Sigmoid colon (tissue), 7 donors: ENCODE measurements around the gene CHD9NB. TPM values are rescaled to one million over a fixed set of nuclear protein-coding genes. Genes with fewer than 3 reads are reported as not detected.

ENCODE experiments used
- DNase-seq: peaks from one replicate; pipeline ENCODE4 v3.0.0-alpha.2; 2019
- H3K27ac ChIP-seq, 4 donors: fragments of 200-600 bp; sonication (generic); one replicate each; pipeline ENCODE4 v1.5.1; 2016 to 2019; ENCODE audit warnings: mild to moderate bottlenecking in 1 of 4
- H3K27me3 ChIP-seq, 3 donors: fragments of 200-600 bp; sonication (generic); one replicate each; pipeline ENCODE4 v1.5.1; 2019; ENCODE audit warnings: mild to moderate bottlenecking in 1 of 3
- H3K36me3 ChIP-seq, 4 donors: fragments of 200-600 bp; sonication (generic); one replicate each; pipeline ENCODE4 v1.5.1; 2016 to 2019
- H3K4me1 ChIP-seq, 4 donors: fragments of 200-600 bp; sonication (generic); one replicate each; pipeline ENCODE4 v1.5.1; 2017 to 2019
- H3K4me3 ChIP-seq, 4 donors: fragments of 200-600 bp; sonication (generic); one replicate each; pipeline ENCODE4 v1.5.1; 2017 to 2019; ENCODE audit warnings: mild to moderate bottlenecking in 2 of 4, moderate library complexity in 1 of 4
- H3K9me3 ChIP-seq, 4 donors: fragments of 200-600 bp in 3 of 4; sonication (generic) in 3 of 4; one replicate each; pipeline versions ENCODE4 v1.5.1 to v1.6.1; 2013 to 2019
- CTCF ChIP-seq, 4 experiments: fragments of 450-650 bp in 3 of 4; fragments of 200-600 bp in 1 of 4; IDR thresholded peaks; one replicate each; pipeline ENCODE4 v1.5.1; 2016 to 2019; ENCODE audit warnings: antibody characterized with exemption in 4 of 4, mild to moderate bottlenecking in 3 of 4, moderate library complexity in 2 of 4
- EP300 ChIP-seq, 4 donors: sonication (generic); formaldehyde crosslinking; IDR thresholded peaks; one replicate each; pipeline ENCODE4 v1.6.1; 2017; ENCODE audit warnings: antibody characterized with exemption in 4 of 4
- POLR2A ChIP-seq, 2 donors: fragments of 450-650 bp; IDR thresholded peaks; one replicate each; pipeline ENCODE4 v1.6.1; 2016; ENCODE audit warnings: antibody characterized with exemption in 2 of 2, mild to moderate bottlenecking in 2 of 2, moderate library complexity in 2 of 2
- POLR2AphosphoS5 ChIP-seq, 4 donors: sonication (generic); formaldehyde crosslinking; IDR thresholded peaks; one replicate each; pipeline ENCODE4 v1.6.1; 2017; ENCODE audit warnings: antibody characterized with exemption in 4 of 4
- WGBS, 2 donors: extraction: QIAGEN DNeasy Blood & Tissue Kit; methylation state at CpG; one replicate each; pipeline ENCODE4 v1.1.7; 2013; 5-methylcytosine and 5-hydroxymethylcytosine counted together
- intact Hi-C: fragments of 100-400 bp; cut with DNase I; formaldehyde crosslinking; loops from one replicate; pipeline ENCODE4 v1.15.1; 2023
- polyA plus RNA-seq, 3 donors: library from polyadenylated mRNA; stranded (reverse); fragments of 200-250 nt; gene quantifications; one replicate each; pipeline ENCODE4 v1.2.3, GENCODE V29; 2013
- total RNA-seq, 4 donors: library from RNA; depleted of rRNA; stranded (reverse); fragments of >200 nt; gene quantifications; one replicate each; pipeline ENCODE4 v1.1.0, GENCODE V29; 2016
- donor health status: healthy with polysubstance abuse.
- donor health status: Bipolar disorder and iron deficiency.
- donor health status: healthy.

Gene CHD9NB
- total and polyA plus RNA-seq, 7 donors: 0.55 to 9.5 (median 4.6) TPM; not detected in 2

- Histone ChIP-seq H3K9me3 (no peaks in the 10 kb centered on the region), H3K4me3 (no peak overlapping the region), H3K27me3 (no peaks in the 10 kb centered on the region), H3K27ac (peak overlapping the region; percentile 59 to 78 (median 65)), H3K4me1 (peaks cover 0 to 81% (median 72%) of the 10 kb centered on the region in 4 donors), H3K36me3 (no peaks in the 10 kb centered on the region)
- intact Hi-C loops: no loop called here
- no peak for DNase-seq
- WGBS, 2 donors: 93 to 96% methylated on average over 4 of the region's 4 CpGs
- TF ChIP-seq EP300 (IDR thresholded peaks at IDR 0.05): no peak
- TF ChIP-seq POLR2AphosphoS5 (IDR thresholded peaks at IDR 0.05): no peak
- TF ChIP-seq POLR2A (IDR thresholded peaks at IDR 0.05): no peak
- TF ChIP-seq CTCF (IDR thresholded peaks at IDR 0.05): no peak
These were observed 31.4 kb upstream of the CHD9NB start for GRCh38 chr16:53084141-53084541.

GRCh38 chr16:53083119-53083518, 30.4 kb upstream of the CHD9NB start:
- no peak for DNase-seq
- intact Hi-C loops: no loop called here
- Histone ChIP-seq H3K9me3 (no peaks in the 10 kb centered on the region), H3K4me3 (no peak overlapping the region), H3K27me3 (no peaks in the 10 kb centered on the region), H3K27ac (no peak overlapping the region), H3K36me3 (no peaks in the 10 kb centered on the region), H3K4me1 (peaks cover 0 to 86% (median 72%) of the 10 kb centered on the region in 4 donors)
- 27 to 60% methylated on average over 1 of the region's 1 CpG for WGBS, 2 donors
- TF ChIP-seq POLR2AphosphoS5 (IDR thresholded peaks at IDR 0.05) (no peak), POLR2A (IDR thresholded peaks at IDR 0.05) (no peak), CTCF (IDR thresholded peaks at IDR 0.05) (no peak), EP300 (IDR thresholded peaks at IDR 0.05) (no peak)

- intact Hi-C loops: no loop called here
- TF ChIP-seq POLR2A (IDR thresholded peaks at IDR 0.05) (no peak), POLR2AphosphoS5 (IDR thresholded peaks at IDR 0.05) (no peak), EP300 (IDR thresholded peaks at IDR 0.05) (no peak), CTCF (IDR thresholded peaks at IDR 0.05) (no peak)
- Histone ChIP-seq H3K36me3 (no peaks in the 10 kb centered on the region), H3K27me3 (no peaks in the 10 kb centered on the region), H3K9me3 (no peaks in the 10 kb centered on the region), H3K4me3 (no peak overlapping the region), H3K4me1 (peaks cover 0 to 84% (median 70%) of the 10 kb centered on the region in 4 donors), H3K27ac (no peak overlapping the region)
- 85 to 90% methylated on average over 4 of the region's 4 CpGs for WGBS, 2 donors
- no peak for DNase-seq
These were observed 29.8 kb upstream of the CHD9NB start for GRCh38 chr16:53082509-53082908.

GRCh38 chr16:53081686-53082407, 29.1 kb upstream of the CHD9NB start:
- DNase-seq: no peak
- no peak for TF ChIP-seq CTCF (IDR thresholded peaks at IDR 0.05)
- TF ChIP-seq POLR2A (IDR thresholded peaks at IDR 0.05): no peak
- TF ChIP-seq POLR2AphosphoS5 (IDR thresholded peaks at IDR 0.05): no peak
- TF ChIP-seq EP300 (IDR thresholded peaks at IDR 0.05): no peak
- intact Hi-C loops: no loop called here
- H3K9me3 ChIP-seq: no peaks in the 10 kb centered on the region
- H3K36me3 ChIP-seq: no peaks in the 10 kb centered on the region
- no peaks in the 10 kb centered on the region for H3K27me3 ChIP-seq
- WGBS, 2 donors: 97% methylated on average over 3 of the region's 3 CpGs
- H3K27ac ChIP-seq: peak overlapping the region; percentile 67 to 78 (median 76)
- H3K4me3 ChIP-seq: no peak overlapping the region
- H3K4me1 ChIP-seq: peaks cover 0 to 77% (median 64%) of the 10 kb centered on the region in 4 donors
